ENCODE results near the gene EPG5. TPM values are rescaled to one million over a fixed set of nuclear protein-coding genes. Genes with fewer than 3 reads are reported as not detected.

Gene EPG5
- total RNA-seq, 1 experiment from 2014 or later = 16.1 TPM

DNA sequence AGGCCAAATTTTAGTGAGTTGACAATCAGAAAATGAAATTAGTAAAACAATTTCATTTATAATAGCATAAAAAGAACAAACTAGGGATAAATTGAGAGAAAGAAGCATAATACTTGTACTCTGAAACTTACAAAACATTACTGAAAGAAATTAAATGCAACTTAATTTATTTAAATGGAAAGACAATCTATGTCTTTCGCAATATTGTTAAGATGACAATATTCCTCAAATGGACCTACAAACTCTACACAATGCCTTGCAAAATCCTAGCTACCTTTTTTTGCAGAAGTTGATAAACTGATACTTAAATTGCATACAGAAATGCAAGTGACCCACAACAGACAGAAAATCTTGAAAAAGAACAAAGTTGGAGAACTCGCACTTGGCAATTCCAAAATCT is 9.1 kb downstream of the EPG5 start:
- Histone ChIP-seq H3K79me1 (ENCODE audit: insufficient read depth, low read depth, low read length, poor library complexity, severe bottlenecking) (no peaks in the 10 kb centered on the region), H4K20me1 (ENCODE audit: control insufficient read depth, insufficient read depth, insufficient read length) (no peaks in the 10 kb centered on the region), H2BK120ac (ENCODE audit: low read depth, low read length, poor library complexity, severe bottlenecking) (no peak overlapping the region), H3K18ac (ENCODE audit: insufficient read length, low read depth, low read length) (no peak overlapping the region), H4K5ac (ENCODE audit: insufficient read length, low read depth, low read length) (no peak overlapping the region), H3K4me2 (ENCODE audit: insufficient read depth, insufficient read length, low read length) (no peak overlapping the region), H3K4ac (ENCODE audit: low read depth, low read length) (no peak overlapping the region), H4K8ac (replicated peaks; ENCODE audit: insufficient read length, low read depth, low read length) (no peak overlapping the region), H2BK12ac (ENCODE audit: insufficient read length, low read depth, low read length) (no peak overlapping the region), H3K23ac (ENCODE audit: insufficient read length, low read depth, low read length) (no peak overlapping the region), H3T11ph (ENCODE audit: low read length) (no peak overlapping the region), H3K56ac (ENCODE audit: insufficient read length, low read depth, low read length) (no peak overlapping the region), H3K14ac (ENCODE audit: insufficient read depth, low read length) (no peak overlapping the region), H2AFZ (ENCODE audit: low read length) (no peak overlapping the region), H3K4me1 (ENCODE audit: insufficient read depth, low read length) (no peaks in the 10 kb centered on the region), H2BK15ac (ENCODE audit: low read depth, low read length) (no peak overlapping the region), H3K27me3 (ENCODE audit: insufficient read depth, low read length) (no peaks in the 10 kb centered on the region), H3K23me2 (ENCODE audit: insufficient read length, low read depth, low read length, poor library complexity, severe bottlenecking) (no peaks in the 10 kb centered on the region), H4K91ac (ENCODE audit: insufficient read length, low read depth, low read length) (no peak overlapping the region), H2AK5ac (ENCODE audit: insufficient read length, low read length) (no peak overlapping the region), H3K79me2 (ENCODE audit: insufficient read depth, low read length) (no peaks in the 10 kb centered on the region), H2BK20ac (ENCODE audit: low read depth, low read length, poor library complexity, severe bottlenecking) (no peak overlapping the region), H3K9ac (ENCODE audit: extremely low read depth, insufficient read length, low read length) (no peak overlapping the region), H3K9me3 (ENCODE audit: control insufficient read depth, low read depth, low read length) (no peaks in the 10 kb centered on the region), H3K27ac (ENCODE audit: insufficient read length, low read depth, low read length) (no peak overlapping the region), H2BK5ac (ENCODE audit: insufficient read length, low read length) (no peak overlapping the region)
- H3K27ac Mint-ChIP-seq = no peak overlapping the region
- no peak overlapping the region for H3K4me3 Mint-ChIP-seq
- no peak for DNase-seq
- TF ChIP-seq, protein P1, sequence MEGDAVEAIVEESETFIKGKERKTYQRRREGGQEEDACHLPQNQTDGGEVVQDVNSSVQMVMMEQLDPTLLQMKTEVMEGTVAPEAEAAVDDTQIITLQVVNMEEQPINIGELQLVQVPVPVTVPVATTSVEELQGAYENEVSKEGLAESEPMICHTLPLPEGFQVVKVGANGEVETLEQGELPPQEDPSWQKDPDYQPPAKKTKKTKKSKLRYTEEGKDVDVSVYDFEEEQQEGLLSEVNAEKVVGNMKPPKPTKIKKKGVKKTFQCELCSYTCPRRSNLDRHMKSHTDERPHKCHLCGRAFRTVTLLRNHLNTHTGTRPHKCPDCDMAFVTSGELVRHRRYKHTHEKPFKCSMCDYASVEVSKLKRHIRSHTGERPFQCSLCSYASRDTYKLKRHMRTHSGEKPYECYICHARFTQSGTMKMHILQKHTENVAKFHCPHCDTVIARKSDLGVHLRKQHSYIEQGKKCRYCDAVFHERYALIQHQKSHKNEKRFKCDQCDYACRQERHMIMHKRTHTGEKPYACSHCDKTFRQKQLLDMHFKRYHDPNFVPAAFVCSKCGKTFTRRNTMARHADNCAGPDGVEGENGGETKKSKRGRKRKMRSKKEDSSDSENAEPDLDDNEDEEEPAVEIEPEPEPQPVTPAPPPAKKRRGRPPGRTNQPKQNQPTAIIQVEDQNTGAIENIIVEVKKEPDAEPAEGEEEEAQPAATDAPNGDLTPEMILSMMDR (conservative IDR thresholded peaks at IDR 0.05) = no peak
- H3K27me3 Mint-ChIP-seq (ENCODE audit: low read depth) = no peaks in the 10 kb centered on the region
- no peaks in the 10 kb centered on the region for H3K9me3 Mint-ChIP-seq
- peaks cover 3 to 22% (median 11%) of the 10 kb centered on the region in 3 experiments; a peak in 4 of 7 replicates for H3K36me3 Mint-ChIP-seq (ENCODE audit: insufficient read depth in 1 of 3, low read depth in 3 of 3)
- WGBS (ENCODE audit: extremely low coverage, insufficient read length, low lambda C conversion rate) = no CpG with 5 or more reads among the region's 2 CpGs
- no peaks in the 10 kb centered on the region for H3K4me1 Mint-ChIP-seq
